ENCODE results near the gene RPS27A.
"Not testable (repeated sequence)": the region's sequence is repeated elsewhere in the genome, so short reads cannot be mapped to it uniquely, and the experiment has no call there.

The RPS27A gene

DNA sequence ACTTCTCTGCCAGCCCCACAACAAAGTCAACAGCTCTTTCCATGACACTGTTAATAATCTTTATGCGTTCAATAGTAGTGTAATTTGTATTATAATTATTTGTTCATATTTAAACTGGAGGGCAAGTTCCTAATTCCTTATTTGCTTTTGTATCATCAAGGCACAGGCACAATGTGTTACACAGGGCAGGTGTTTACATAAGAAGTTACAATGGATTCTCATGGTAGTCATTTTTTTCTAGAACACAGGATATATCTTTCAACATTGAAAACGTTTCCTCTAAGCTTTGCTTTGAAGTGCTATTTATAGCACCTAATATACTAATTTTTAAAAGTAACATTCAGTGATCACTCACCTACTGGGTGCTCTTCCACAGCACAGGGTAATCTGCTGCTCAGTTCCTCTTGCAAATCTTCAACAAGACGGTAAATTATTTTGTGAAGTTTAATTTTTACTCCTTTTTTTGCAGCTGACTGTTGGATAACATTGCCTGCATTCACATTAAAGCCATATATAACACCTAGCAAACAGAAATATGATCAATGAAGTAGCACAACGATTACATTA, 7.3 kb downstream of the RPS27A start:
- no peak for DNase-seq

DNA sequence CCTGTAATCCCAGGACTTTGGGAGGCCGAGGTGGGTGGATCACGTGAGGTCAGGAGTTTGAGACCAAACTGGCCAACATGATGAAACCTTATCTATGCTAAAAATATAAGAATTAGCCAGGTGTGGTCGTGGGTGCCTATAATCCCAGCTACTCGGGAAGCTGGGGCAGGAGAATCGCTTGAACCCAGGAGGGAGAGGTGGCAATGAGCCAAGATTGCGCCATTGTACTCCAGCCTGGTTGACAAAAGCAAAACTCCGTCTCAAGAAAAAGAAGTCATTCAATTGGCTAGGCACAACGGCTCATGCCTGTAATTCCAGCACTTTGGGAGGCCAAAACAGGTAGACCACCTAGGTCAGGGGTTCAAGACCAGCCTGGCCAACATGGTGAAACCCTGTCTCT, 9.1 kb downstream of the RPS27A start:
- not testable (repeated sequence) for DNase-seq

DNA sequence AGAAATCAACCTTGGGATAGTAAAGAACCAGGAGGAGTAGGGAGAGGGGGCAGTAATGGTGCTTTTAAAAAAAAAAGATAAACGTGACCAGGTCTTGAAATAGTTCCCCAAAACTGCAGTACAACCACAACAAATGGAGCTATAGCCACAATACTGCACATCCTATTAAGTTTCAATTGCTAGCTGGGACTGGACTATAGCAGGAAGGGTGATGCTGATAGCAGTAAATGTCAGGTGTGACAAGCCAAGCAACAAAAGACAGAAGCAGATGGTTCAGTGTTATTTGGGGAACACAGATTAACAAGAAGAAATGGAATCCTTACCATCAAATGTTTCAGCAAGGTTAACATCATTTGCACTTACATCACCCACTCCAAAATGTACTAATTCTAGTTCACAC, 10.1 kb downstream of the RPS27A start:
- DNase-seq, result no peak

DNA sequence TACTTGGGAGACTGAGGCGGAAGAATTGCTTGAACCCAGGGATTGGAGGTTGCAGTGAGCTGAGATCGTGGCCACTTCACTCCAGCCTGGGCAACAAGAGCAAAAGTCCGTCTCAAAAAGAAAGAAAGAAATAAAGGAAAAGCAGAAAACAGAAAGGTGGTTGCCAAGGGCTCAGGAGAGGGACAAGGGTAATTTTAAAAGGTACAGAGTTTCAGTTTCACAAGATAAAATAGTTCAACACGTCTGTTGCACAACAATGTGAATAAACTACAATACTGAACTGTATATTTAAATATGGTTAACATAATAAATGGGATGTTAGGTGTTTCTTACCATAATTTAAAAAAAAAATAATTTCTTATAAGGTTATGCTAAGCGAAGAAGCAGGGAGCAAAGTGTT, 12.9 kb downstream of the RPS27A start:
- DNase-seq, result no peak

DNA sequence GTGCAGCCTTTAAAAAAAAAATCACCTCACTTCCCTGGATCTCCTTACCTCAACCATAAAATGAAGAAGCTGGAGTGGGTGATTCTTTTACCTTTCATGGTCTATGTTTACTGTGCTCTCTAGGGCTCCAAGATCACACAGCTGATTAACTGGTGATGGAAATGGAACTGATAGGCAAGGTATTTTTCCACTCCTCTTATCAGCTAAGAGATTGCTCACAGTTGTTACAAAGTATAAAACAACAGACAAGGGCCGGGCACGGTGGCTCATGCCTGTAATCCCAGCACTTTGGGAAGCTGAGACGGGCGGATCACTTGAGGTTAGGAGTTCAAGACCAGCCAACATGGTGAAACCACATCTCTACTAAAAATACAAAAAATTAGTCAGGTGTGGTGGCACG, 14.5 kb downstream of the RPS27A start:
- DNase-seq, result no peak

DNA sequence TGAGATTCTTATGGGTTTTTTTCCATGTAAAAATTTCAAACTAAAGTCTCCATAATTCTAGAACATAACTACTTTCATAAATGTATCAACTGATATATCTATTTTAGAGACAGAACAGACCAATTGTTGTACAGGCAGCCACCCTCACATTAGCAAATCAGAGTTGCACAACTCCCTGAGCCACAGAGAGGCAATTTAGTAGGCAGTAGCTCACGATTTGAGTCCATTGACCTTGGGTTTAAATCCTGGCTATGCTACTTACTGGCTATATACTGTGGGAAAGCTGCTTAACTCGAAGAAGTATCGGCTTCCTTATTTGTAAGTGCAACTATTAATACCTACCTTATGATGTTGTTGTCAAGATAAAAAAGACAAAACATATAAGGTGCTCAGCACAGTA, 20.3 kb downstream of the RPS27A start:
- DNase-seq, result no peak

- DNase-seq, result not testable (repeated sequence)
Observed at GRCh38 chr2:55259586-55259985, 27.1 kb downstream of the RPS27A start.

DNA sequence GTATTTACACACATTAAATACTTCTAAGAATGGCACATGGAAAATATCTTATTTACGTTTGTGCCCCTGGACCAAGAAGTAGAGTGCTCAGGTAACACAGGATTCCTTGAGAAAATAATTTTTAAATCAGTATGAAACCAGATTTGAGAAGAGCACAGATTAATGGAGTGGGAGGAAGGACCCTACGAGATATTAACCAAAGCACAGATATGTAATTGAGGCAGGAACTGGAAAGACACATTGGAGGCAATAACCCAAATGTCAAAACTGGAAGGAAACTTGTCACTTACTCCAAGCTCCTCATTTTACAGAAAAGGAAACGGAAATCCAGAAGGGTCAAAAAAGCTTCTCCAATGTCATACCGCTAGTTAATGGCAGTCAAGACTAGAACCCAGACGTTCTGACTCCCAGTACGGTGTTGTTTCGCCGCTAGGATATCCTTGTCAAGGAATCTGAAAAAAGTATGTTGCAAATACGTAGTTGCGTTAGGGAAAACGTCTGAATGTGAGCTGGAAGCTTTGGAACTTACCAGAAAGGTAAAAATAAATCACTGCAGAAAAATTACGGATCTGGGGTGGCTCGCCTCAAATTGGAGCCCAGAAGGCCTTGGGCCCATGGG, 35.9 kb downstream of the RPS27A start:
- no peak for DNase-seq

GRCh38 chr2:55268907-55269644, 36.6 kb downstream of the RPS27A start, which contains the start of gene MTIF2:
Gene MTIF2 (minus strand): TSS chr2:55269231. CDS start chr2:55263858, 5,373 bp downstream.
- peak; percentile 79 for DNase-seq

DNA sequence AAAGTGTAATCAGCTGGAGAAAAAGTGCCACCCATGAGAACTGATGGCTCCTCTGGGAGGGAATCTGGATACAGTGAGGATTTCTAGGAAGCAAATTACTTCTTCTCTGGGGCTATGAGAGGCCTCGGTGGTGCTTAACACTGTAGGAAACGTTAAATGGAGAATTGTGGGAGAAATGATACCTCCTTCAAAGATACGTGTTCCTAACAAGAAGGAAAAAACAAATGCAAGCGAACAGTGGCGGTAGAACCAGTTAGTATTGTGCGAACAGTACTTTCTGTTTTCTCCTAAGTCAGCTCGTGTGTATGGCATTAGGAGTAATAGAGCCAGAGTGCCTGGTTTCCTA, 37.1 kb downstream of the RPS27A start:
- no peak for DNase-seq

DNA sequence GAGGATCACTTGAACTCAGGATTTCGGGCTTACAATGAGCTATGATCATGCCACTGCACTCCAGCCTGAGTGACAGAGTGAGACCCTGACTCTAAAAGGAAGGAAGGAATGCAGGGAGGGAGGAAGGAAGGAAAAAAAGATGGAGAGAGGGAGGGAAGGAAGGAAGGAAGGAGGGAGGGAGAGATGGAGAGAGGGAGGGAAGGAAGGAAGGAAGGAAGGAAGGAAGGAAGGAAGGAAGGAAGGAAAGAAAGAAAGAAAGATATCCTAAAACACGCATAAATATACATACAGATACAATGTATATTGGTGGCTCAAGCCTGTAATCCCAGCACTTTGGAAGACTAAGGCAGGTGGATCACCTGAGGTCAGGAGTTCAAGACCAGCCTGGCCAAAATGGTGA, 41.9 kb downstream of the RPS27A start:
- DNase-seq, result not testable (repeated sequence)

DNA sequence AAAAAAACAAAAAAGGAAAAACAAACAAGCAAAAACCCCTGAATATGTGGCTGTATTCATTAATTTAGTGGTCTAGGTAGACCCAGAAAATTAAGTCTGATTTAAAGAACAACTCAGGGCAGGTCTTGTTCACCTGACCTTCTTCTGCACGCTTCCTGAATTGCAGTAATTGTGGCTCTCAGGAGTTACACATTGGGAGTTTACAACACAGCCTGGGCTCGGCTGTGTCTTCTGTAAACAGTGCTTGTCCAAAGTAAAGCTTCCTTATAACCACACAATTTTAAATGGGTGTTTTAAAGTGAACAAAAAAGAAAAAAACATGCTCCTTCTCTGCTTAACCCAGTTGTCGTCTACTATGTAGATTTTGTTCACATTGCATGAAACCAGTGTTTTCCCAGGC, 44.8 kb downstream of the RPS27A start:
- no peak for DNase-seq

DNA sequence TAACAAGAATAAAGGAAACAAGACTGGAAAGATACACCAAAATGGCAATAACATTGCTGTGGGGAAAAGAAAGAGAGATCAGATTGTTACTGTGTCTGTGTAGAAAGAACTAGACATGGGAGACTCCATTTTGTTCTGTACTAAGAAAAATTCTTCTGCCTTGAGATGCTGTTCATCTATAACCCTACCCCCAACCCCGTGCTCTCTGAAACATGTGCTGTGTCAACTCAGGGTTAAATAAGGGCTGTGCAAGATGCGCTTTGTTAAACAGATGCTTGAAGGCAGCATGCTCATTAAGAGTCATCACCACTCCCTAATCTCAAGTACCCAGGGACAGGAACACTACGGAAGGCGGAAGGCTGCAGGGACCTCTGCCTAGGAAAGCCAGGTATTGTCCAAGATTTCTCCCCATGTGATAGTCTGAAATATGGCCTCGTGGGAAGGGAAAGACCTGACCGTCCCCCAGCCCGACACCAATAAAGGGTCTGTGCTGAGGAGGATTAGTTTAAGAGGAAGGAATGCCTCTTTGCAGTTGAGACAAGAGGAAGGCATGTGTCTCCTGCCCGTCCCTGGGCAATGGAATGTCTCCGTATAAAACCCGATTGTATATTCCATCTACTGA, 46.8 kb downstream of the RPS27A start:
- not testable (repeated sequence) for DNase-seq

GRCh38 chr2:55279859-55280424, 47.5 kb downstream of the RPS27A start:
- DNase-seq, result not testable (repeated sequence)

DNA sequence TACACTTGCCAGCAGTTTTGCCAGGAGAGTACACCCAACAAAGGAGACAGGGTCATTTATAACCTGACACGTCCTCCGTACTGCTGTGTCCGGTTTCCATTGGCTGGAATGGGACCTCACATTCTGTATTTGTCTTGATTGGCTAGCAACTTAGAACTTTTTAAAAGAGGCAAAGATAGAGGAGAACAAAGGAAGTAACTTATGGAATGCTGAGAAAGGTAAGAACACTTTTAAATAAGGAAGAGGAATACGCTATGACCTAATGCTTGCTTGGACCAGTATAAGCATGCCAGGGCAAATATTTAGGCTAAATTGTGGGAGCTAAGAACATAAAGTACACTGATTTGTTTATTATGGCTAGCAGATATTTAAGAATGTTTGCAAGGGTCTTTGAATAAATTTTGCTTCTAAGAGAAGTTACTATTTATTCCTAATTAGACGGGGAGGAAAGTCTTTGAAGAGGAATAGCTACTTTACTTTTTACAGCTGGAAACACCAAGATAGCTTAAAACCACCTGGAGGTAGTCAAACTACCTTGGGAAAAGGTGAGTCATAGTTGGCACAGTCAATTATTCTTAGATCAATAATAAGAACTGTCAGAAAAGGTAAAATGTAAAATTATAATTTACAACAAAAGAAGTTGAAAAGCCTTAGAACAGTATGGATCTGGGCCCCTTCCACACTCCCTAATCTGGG, 48.5 kb downstream of the RPS27A start:
- not testable (repeated sequence) for DNase-seq

DNA sequence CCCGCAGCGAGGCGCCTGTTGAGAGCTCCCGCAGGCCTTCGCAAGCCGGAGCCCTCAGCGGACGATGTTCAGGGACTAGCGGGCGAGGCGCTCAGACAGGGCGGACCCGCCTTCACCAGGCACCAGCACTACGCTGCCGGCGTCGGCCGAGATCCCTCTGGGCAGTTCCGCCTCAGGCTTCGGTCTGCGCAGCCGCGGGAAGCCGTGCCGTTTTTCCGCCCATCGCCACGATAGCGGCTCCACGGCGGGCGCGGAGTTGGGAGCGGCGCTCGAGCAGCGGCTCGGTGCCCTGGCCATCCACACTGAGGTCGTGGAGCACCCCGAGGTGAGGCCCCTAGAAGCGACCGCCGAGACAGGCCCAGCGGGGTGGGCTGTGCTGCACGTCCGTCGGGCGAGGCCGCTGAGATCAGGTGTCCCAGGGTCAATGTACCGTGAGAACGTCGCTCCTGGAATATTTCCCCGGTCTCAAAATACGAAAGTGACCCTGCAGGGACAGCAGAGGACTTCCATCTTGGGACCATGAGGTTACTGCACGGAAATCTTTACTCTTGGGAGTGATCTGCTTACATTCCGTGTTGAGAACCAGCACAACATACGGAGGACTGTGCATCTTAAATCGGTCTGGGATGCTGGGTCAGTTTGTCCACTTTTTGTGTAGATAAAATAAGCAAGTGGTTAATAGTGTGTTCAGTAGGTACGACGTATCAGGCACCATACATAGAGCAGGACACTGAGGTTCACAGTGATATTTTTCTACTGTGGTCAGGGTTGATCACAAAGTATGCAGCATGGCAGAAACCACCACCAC, 49.8 kb downstream of the RPS27A start:
- DNase-seq, result peak; percentile 75

DNA sequence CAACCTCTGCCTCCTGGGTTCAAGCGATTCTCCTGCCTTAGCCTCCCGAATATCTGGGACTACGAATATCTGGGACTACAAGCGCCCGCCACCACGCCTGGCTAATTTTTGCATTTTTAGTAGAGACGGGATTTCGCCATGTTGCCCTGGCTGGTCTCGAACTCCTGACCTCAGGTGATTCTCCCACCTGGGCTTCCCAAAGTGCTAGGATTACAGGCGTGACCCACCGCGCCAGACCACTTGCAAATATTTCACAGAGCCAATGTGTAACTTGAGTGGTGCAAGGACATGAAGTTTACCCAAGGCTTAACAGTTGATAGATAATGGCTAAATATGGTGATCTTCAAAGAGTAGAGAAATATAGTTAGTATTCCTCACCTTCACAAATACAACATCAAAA, 50.6 kb downstream of the RPS27A start:
- DNase-seq, result no peak
